HG03521 (cell line): Measurements from ENCODE around the gene SLC6A3.
"Not testable (repeated sequence)": the region's sequence is repeated elsewhere in the genome, so short reads cannot be mapped to it uniquely, and the experiment has no call there.

Experiments
- ATAC-seq: cut with Tn5 transposase; IDR thresholded peaks from one replicate; pipeline ENCODE4 v1.9.1; 2021; ENCODE audit warnings: mild to moderate bottlenecking, moderate library complexity; ENCODE audit not compliant: unreplicated experiment

Gene SLC6A3

GRCh38 chr5:1478271-1479035, 33.2 kb upstream of the SLC6A3 start:
- ATAC-seq, result no peak

GRCh38 chr5:1477341-1477740, 32.1 kb upstream of the SLC6A3 start:
- ATAC-seq, result no peak

GRCh38 chr5:1476967-1477310, 31.7 kb upstream of the SLC6A3 start:
- ATAC-seq, result no peak

GRCh38 chr5:1476181-1476966, 31.1 kb upstream of the SLC6A3 start:
- no peak for ATAC-seq

GRCh38 chr5:1475544-1475900, 30.3 kb upstream of the SLC6A3 start:
- not testable (repeated sequence) for ATAC-seq

- no peak for ATAC-seq
Observed at GRCh38 chr5:1474866-1475543, 29.8 kb upstream of the SLC6A3 start.

- ATAC-seq, result no peak
Observed at GRCh38 chr5:1474183-1474839, 29.1 kb upstream of the SLC6A3 start.

- ATAC-seq, result no peak
Observed at GRCh38 chr5:1473746-1474145, 28.5 kb upstream of the SLC6A3 start.

- ATAC-seq, result no peak
Observed at GRCh38 chr5:1472964-1473628, 27.9 kb upstream of the SLC6A3 start.

GRCh38 chr5:1471997-1472963, 27.0 kb upstream of the SLC6A3 start:
- no peak for ATAC-seq

GRCh38 chr5:1471240-1471853, 26.1 kb upstream of the SLC6A3 start:
- ATAC-seq, result no peak

GRCh38 chr5:1470762-1471211, 25.5 kb upstream of the SLC6A3 start:
- ATAC-seq, result no peak

GRCh38 chr5:1468629-1469527, 23.6 kb upstream of the SLC6A3 start:
- ATAC-seq, result no peak

- ATAC-seq, result no peak
Observed at GRCh38 chr5:1468247-1468612, 23.0 kb upstream of the SLC6A3 start.

GRCh38 chr5:1467341-1468246, 22.4 kb upstream of the SLC6A3 start:
- no peak for ATAC-seq

GRCh38 chr5:1466631-1467265, 21.5 kb upstream of the SLC6A3 start:
- ATAC-seq, result no peak
